ENCODE data around the gene FXYD2. TPM values are rescaled to one million over a fixed set of nuclear protein-coding genes. Genes with fewer than 3 reads are reported as not detected.

FXYD2 gene
- total and polyA plus RNA-seq, 7 experiments from 2014 or later: 3.1 to 25.6 (median 5.6) TPM

- intact Hi-C loops (cut with micrococcal nuclease): no loop called here
- DNase-seq: no peak
- peaks cover 56 to 77% (median 63%) of the 10 kb centered on the region in 5 donors for H3K27me3 Mint-ChIP-seq
- H3K4me3 Mint-ChIP-seq: peak overlapping the region in 8 of 10 donors; percentile 23 to 81 (median 60)
- H3K9me3 Mint-ChIP-seq: no peaks in the 10 kb centered on the region
- peaks cover 0 to 4% (median 0%) of the 10 kb centered on the region in 5 donors for H3K36me3 Mint-ChIP-seq
- peaks cover 3 to 26% (median 18%) of the 10 kb centered on the region in 7 donors for H3K4me1 Mint-ChIP-seq
- Histone ChIP-seq H3K27ac (ENCODE audit: low read depth, low read length) (no peak overlapping the region), H3K27me3 (ENCODE audit: control insufficient read depth in 2 of 2, insufficient read depth in 2 of 2, low read length in 2 of 2) (peaks cover 24 to 34% of the 10 kb centered on the region in 2 donors), H3K9me3 (ENCODE audit: control insufficient read depth in 2 of 3, low read length in 3 of 3) (no peaks in the 10 kb centered on the region), H3K4me3 (ENCODE audit: low read length) (no peak overlapping the region), H3K4me1 (ENCODE audit: control insufficient read depth in 2 of 2, insufficient read depth in 2 of 2, low read length in 2 of 2) (peaks cover 0 to 15% of the 10 kb centered on the region in 2 donors), H3K36me3 (ENCODE audit: control insufficient read depth in 2 of 3, insufficient read depth in 3 of 3, low read length in 3 of 3) (no peaks in the 10 kb centered on the region)
- ChIA-PET POLR2A (interaction anchor here (0.7 kb wide), 1 partner anchor 441 kb away, joined by 3 read pairs; no protein-coding TSS in a partner anchor), CTCF (no interaction called here)
- no peak overlapping the region for H3K27ac Mint-ChIP-seq
- no peak for ATAC-seq
These were observed 29.5 kb downstream of the FXYD2 start for GRCh38 chr11:117794772-117795629.

GRCh38 chr11:117794135-117794534, 30.4 kb downstream of the FXYD2 start:
- POLR2A ChIA-PET: no interaction called here
- no peaks in the 10 kb centered on the region for H3K9me3 Mint-ChIP-seq
- H3K27me3 Mint-ChIP-seq: peaks cover 54 to 70% (median 63%) of the 10 kb centered on the region in 5 donors
- no peak overlapping the region for H3K27ac Mint-ChIP-seq
- ATAC-seq: no peak
- H3K9me3 ChIP-seq (ENCODE audit: control insufficient read depth in 2 of 3, low read length in 3 of 3): no peaks in the 10 kb centered on the region
- DNase-seq: no peak
- peaks cover 0 to 4% (median 0%) of the 10 kb centered on the region in 5 donors for H3K36me3 Mint-ChIP-seq
- H3K27me3 ChIP-seq (ENCODE audit: control insufficient read depth in 2 of 2, insufficient read depth in 2 of 2, low read length in 2 of 2): peaks cover 24 to 34% of the 10 kb centered on the region in 2 donors
- no peak overlapping the region for H3K4me3 Mint-ChIP-seq
- H3K4me1 Mint-ChIP-seq: peaks cover 3 to 26% (median 18%) of the 10 kb centered on the region in 7 donors
- no peaks in the 10 kb centered on the region for H3K36me3 ChIP-seq (ENCODE audit: control insufficient read depth in 2 of 3, insufficient read depth in 3 of 3, low read length in 3 of 3)
- intact Hi-C loops (cut with micrococcal nuclease): no loop called here
- CTCF ChIA-PET: no interaction called here
- no peak overlapping the region for H3K4me3 ChIP-seq (ENCODE audit: low read length)
- peaks cover 0 to 15% of the 10 kb centered on the region in 2 donors for H3K4me1 ChIP-seq (ENCODE audit: control insufficient read depth in 2 of 2, insufficient read depth in 2 of 2, low read length in 2 of 2)
- H3K27ac ChIP-seq (ENCODE audit: low read depth, low read length): no peak overlapping the region

GRCh38 chr11:117793583-117793982, 31.0 kb downstream of the FXYD2 start:
- H3K27ac ChIP-seq (ENCODE audit: low read depth, low read length): no peak overlapping the region
- Mint-ChIP-seq H3K4me1 (peaks cover 3 to 26% (median 18%) of the 10 kb centered on the region in 7 donors), H3K27ac (no peak overlapping the region), H3K36me3 (peaks cover 0 to 4% (median 0%) of the 10 kb centered on the region in 5 donors), H3K4me3 (no peak overlapping the region), H3K9me3 (no peaks in the 10 kb centered on the region), H3K27me3 (peaks cover 49 to 70% (median 61%) of the 10 kb centered on the region in 5 donors)
- DNase-seq: no peak
- peaks cover 24 to 34% of the 10 kb centered on the region in 2 donors for H3K27me3 ChIP-seq (ENCODE audit: control insufficient read depth in 2 of 2, insufficient read depth in 2 of 2, low read length in 2 of 2)
- no peaks in the 10 kb centered on the region for H3K9me3 ChIP-seq (ENCODE audit: control insufficient read depth in 2 of 3, low read length in 3 of 3)
- no peak overlapping the region for H3K4me3 ChIP-seq (ENCODE audit: low read length)
- ChIA-PET POLR2A (no interaction called here), CTCF (interaction anchor here (1.4 kb wide), 1 partner anchor 14 kb away, joined by 5 read pairs; no protein-coding TSS in a partner anchor)
- H3K4me1 ChIP-seq (ENCODE audit: control insufficient read depth in 2 of 2, insufficient read depth in 2 of 2, low read length in 2 of 2): peaks cover 0 to 15% of the 10 kb centered on the region in 2 donors
- no peaks in the 10 kb centered on the region for H3K36me3 ChIP-seq (ENCODE audit: control insufficient read depth in 2 of 3, insufficient read depth in 3 of 3, low read length in 3 of 3)
- ATAC-seq: no peak
- intact Hi-C loops (cut with micrococcal nuclease): no loop called here

- Histone ChIP-seq H3K27me3 (ENCODE audit: control insufficient read depth in 2 of 2, insufficient read depth in 2 of 2, low read length in 2 of 2) (peaks cover 24 to 34% of the 10 kb centered on the region in 2 donors), H3K4me3 (ENCODE audit: low read length) (no peak overlapping the region), H3K9me3 (ENCODE audit: control insufficient read depth in 2 of 3, low read length in 3 of 3) (no peaks in the 10 kb centered on the region), H3K27ac (ENCODE audit: low read depth, low read length) (no peak overlapping the region), H3K36me3 (ENCODE audit: control insufficient read depth in 2 of 3, insufficient read depth in 3 of 3, low read length in 3 of 3) (no peaks in the 10 kb centered on the region), H3K4me1 (ENCODE audit: control insufficient read depth in 2 of 2, insufficient read depth in 2 of 2, low read length in 2 of 2) (peaks cover 0 to 15% of the 10 kb centered on the region in 2 donors)
- ChIA-PET POLR2A (no interaction called here), CTCF (interaction anchor here (1.3 to 1.4 kb wide), 2 partner anchors 12 to 15 kb away, joined by 3 to 5 read pairs; no protein-coding TSS in a partner anchor)
- no peaks in the 10 kb centered on the region for H3K9me3 Mint-ChIP-seq
- no peak overlapping the region for H3K4me3 Mint-ChIP-seq
- intact Hi-C loops (cut with micrococcal nuclease): no loop called here
- ATAC-seq (no peak), DNase-seq (no peak)
- H3K27me3 Mint-ChIP-seq: peaks cover 47 to 69% (median 60%) of the 10 kb centered on the region in 5 donors
- H3K4me1 Mint-ChIP-seq: peaks cover 3 to 26% (median 18%) of the 10 kb centered on the region in 7 donors
- no peak overlapping the region for H3K27ac Mint-ChIP-seq
- H3K36me3 Mint-ChIP-seq: peaks cover 0 to 4% (median 0%) of the 10 kb centered on the region in 5 donors
These were observed 31.6 kb downstream of the FXYD2 start for GRCh38 chr11:117792992-117793391.

- H3K4me1 Mint-ChIP-seq: peaks cover 0 to 21% (median 13%) of the 10 kb centered on the region in 7 donors
- Histone ChIP-seq H3K9me3 (ENCODE audit: control insufficient read depth in 2 of 3, low read length in 3 of 3) (no peaks in the 10 kb centered on the region), H3K27ac (ENCODE audit: low read depth, low read length) (no peak overlapping the region), H3K36me3 (ENCODE audit: control insufficient read depth in 2 of 3, insufficient read depth in 3 of 3, low read length in 3 of 3) (no peaks in the 10 kb centered on the region), H3K4me3 (ENCODE audit: low read length) (no peak overlapping the region), H3K27me3 (ENCODE audit: control insufficient read depth in 2 of 2, insufficient read depth in 2 of 2, low read length in 2 of 2) (peaks cover 24 to 34% of the 10 kb centered on the region in 2 donors), H3K4me1 (ENCODE audit: control insufficient read depth in 2 of 2, insufficient read depth in 2 of 2, low read length in 2 of 2) (peaks cover 0 to 15% of the 10 kb centered on the region in 2 donors)
- H3K27me3 Mint-ChIP-seq: peaks cover 41 to 66% (median 54%) of the 10 kb centered on the region in 5 donors
- ChIA-PET CTCF (interaction anchor here (1.3 to 1.4 kb wide), 2 partner anchors 12 to 15 kb away, joined by 3 to 5 read pairs; no protein-coding TSS in a partner anchor), POLR2A (no interaction called here)
- no peak overlapping the region for H3K4me3 Mint-ChIP-seq
- DNase-seq: no peak
- ATAC-seq: no peak
- intact Hi-C loops (cut with micrococcal nuclease): no loop called here
- H3K27ac Mint-ChIP-seq: no peak overlapping the region
- H3K9me3 Mint-ChIP-seq: no peaks in the 10 kb centered on the region
- H3K36me3 Mint-ChIP-seq: no peaks in the 10 kb centered on the region
These were observed 32.3 kb downstream of the FXYD2 start for GRCh38 chr11:117792241-117792640.

- no peak overlapping the region for H3K27ac Mint-ChIP-seq
- H3K36me3 Mint-ChIP-seq: no peaks in the 10 kb centered on the region
- POLR2A ChIA-PET: no interaction called here
- no peaks in the 10 kb centered on the region for H3K36me3 ChIP-seq (ENCODE audit: control insufficient read depth in 2 of 3, insufficient read depth in 3 of 3, low read length in 3 of 3)
- H3K27ac ChIP-seq (ENCODE audit: low read depth, low read length): no peak overlapping the region
- DNase-seq (no peak), ATAC-seq (no peak)
- H3K9me3 ChIP-seq (ENCODE audit: control insufficient read depth in 2 of 3, low read length in 3 of 3): no peaks in the 10 kb centered on the region
- CTCF ChIA-PET: interaction anchor here (1.3 to 1.4 kb wide), 2 partner anchors 156 to 381 kb away, joined by 4 read pairs; no protein-coding TSS in a partner anchor
- intact Hi-C loops (cut with micrococcal nuclease): no loop called here
- peaks cover 37 to 67% (median 51%) of the 10 kb centered on the region in 5 donors for H3K27me3 Mint-ChIP-seq
- peaks cover 0 to under 1% of the 10 kb centered on the region in 2 donors for H3K4me1 ChIP-seq (ENCODE audit: control insufficient read depth in 2 of 2, insufficient read depth in 2 of 2, low read length in 2 of 2)
- H3K4me3 Mint-ChIP-seq: no peak overlapping the region
- H3K4me1 Mint-ChIP-seq: peaks cover 0 to 14% (median 2%) of the 10 kb centered on the region in 7 donors
- H3K27me3 ChIP-seq (ENCODE audit: control insufficient read depth in 2 of 2, insufficient read depth in 2 of 2, low read length in 2 of 2): peaks cover 21 to 26% of the 10 kb centered on the region in 2 donors
- H3K4me3 ChIP-seq (ENCODE audit: low read length): no peak overlapping the region
- no peaks in the 10 kb centered on the region for H3K9me3 Mint-ChIP-seq
These were observed 34.3 kb downstream of the FXYD2 start for GRCh38 chr11:117790279-117790678.

All from naive thymus-derived CD4-positive, alpha-beta T cell (primary cell).